Measurements from ENCODE around the gene TCF12.

TCF12 gene

DNA sequence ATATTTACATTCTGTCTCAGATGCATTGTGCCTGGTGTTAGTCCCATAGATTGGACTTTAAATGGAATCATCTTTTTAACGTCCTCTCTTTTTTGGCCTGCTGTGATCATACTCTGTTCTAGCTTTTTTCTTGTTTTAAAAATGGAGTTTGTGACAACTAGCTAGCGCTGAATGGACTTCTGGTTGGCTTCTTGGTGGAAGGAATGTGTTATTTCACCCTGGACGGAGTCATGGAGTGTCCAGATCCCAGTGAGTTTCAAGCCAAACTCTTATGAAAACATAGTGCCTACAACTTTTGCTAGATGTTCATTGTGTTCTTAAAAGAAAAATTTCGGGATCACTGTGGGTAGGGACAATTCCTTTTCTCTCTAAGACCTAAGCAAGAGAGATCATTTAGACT, 192.6 kb downstream of the TCF12 start:
- no peak for DNase-seq
- intact Hi-C loops (cut with DNase I) = no loop called here

DNA sequence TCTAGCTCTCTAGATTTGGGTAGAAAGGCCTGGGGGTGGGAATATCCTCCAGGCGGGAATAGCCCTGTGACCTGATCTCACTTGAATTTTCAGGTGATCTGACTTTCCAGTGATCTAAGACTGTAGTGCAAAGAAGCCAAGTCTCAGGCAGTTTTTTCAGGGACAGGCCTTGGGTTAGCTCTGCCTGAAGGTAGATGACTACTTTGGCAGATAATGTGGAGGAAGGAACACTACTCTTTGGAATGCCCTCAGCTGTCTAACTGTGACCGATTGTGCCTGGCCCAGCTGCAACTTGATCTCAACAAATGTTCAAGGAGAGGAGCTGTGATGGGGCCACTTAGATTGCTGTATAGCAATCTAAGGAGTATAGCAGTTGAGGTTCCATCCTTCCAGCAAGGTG, 193.7 kb downstream of the TCF12 start:
- intact Hi-C loops (cut with DNase I) = no loop called here
- DNase-seq = no peak

DNA sequence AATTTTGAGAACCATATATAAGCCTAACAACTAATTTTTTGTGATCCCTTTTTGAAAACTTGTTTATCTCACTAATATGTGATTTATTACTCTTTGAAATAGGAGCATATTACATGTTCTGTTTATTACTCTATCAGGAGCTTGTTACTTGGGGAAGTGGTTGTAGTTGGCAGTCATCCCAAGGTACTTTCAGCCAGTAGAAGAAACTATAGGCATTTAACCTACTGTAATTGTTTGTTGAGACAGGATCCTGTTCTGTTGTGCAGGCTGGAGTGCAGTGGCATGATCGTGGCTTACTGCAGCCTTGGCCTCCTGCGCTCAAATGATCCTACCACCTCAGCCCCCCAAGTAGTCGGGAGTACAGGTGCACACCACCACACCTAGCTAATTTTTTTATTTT, 195.6 kb downstream of the TCF12 start:
- intact Hi-C loops (cut with DNase I) = no loop called here
- no peak for DNase-seq

DNA sequence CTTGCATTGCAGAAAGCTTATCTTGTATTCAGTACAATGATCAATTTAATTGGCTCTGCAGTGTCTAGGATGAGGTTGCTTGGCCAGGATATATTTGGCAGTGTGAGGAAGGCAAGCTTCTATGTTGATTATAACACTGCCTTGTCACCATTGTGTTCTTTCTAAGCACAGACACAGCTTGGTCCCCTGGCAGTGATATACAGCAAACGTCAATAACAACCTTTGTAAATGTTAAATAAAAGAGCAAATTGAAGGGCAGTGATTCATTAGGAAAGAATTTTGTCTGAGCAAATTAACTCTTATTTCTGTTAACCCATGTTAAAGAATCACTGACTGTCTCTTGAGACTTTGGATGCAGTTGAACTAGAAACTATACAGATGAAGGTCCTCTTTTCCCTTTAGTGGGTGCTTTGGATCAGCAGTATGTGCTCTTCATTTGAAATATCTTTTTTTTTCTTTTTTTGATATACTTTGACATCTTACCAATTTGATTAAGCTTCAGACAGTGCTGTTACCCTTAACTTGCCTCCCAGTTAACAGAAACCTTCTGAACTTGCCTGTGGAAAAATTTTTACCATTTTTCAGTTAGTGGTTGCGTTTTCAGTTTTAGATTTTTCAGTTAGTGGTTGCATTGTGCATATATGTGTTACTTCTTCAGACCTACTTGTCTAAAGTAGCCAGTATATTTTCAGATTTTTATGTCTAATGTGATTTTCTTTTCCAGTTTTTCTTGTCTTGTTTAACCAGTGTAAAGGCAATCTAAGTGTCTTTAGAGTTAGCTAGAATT, 199.8 kb downstream of the TCF12 start:
- no peak for DNase-seq
- intact Hi-C loops (cut with DNase I) = no loop called here

DNA sequence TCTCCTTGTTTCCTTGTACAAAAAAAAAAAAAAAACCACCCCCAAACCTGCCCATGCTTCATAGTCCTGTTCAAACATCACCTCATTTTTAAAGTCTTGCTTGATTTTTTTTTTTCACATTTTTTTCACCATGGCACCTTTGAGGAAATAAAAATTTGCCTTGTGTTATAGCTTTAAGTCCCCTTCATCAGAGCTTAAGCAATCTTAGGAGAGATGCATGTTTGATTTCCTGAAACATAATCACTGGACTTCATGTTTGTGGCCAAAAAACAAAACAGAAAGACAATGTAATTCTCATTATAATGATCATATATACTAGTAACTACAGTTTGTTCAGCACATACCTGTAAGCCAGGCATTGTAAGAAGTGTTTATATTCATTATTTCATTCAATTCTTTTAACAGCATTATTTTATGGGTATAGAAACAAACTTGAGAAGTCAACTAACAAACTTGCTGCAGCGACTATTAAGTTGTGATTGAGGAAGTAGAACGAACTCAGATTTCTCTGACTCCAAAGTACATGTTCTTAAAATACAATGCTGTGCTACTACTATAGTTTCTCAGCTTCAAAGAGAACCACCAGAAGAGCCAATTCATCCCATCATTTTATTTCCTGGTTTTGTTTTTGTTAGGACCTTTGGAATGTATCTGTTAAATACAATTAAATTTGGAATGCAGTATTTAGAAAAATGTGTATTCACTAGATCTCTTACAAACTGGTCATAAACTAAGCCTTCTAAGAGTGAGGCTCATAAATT, 203.8 kb downstream of the TCF12 start:
- DNase-seq = no peak
- intact Hi-C loops (cut with DNase I) = loop anchor here (5.0 kb wide), 1 partner anchor 195 kb away; no protein-coding TSS in a partner anchor

DNA sequence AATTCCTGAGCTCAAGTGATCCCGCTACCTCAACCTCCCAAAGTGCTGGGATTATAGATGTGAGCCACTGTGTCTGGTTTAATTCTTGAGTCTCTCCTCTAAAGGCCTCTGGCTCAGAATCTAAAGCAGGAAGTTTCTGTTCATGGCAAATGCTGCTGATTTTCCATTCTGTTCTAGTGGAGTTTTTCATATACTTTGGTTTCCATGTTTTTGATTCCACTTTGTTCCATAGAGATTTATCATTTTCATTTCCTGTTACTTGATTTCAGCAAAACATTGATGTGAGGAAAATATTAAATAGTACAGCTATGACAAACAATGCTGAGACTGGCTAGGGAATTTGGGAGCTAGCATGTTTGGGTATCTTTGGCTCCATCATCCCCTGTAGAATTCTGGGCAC, 205.6 kb downstream of the TCF12 start:
- intact Hi-C loops (cut with DNase I) = loop anchor here (5.0 kb wide), 1 partner anchor 197 kb away; no protein-coding TSS in a partner anchor
- no peak for DNase-seq

DNA sequence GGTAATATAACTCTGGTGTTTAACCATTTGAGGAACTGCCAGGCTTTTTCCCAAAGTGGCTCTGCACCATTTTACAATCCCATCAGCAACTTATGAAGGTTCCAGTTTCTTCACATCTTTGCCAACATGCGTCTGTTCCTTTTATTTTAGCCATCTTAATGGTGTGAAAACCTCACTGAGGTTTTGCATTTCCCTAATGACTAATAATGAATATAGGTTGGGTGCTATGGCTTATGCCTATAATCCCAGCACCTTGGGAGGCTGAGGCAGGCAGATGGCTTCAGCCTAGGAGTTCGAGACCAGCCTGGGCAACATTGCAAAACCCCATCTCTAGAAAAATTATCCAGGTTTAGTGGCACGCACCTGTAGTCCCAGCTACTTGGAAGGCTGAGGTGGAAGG, 210.6 kb downstream of the TCF12 start:
- intact Hi-C loops (cut with DNase I) = no loop called here
- no peak for DNase-seq

DNA sequence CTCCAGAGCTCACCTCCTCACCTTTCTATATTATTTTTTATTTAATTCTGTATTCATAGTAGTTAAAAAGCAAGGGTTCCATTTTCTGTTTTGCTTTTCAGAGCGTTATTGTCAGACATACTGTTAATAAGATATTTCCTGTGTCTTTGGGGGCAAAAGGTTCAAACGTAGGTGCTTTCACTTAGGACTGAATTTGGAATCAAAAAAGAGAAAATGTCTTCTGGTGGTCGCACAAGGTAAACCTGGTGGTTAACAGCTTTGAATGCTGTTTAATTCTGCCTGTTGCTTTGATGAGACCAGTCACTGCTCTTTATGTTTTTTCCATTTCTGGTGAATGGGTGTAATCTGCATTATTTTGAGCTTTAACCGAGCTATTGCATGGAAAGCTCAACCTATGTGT, 212.5 kb downstream of the TCF12 start:
- DNase-seq = no peak
- intact Hi-C loops (cut with DNase I) = no loop called here

DNA sequence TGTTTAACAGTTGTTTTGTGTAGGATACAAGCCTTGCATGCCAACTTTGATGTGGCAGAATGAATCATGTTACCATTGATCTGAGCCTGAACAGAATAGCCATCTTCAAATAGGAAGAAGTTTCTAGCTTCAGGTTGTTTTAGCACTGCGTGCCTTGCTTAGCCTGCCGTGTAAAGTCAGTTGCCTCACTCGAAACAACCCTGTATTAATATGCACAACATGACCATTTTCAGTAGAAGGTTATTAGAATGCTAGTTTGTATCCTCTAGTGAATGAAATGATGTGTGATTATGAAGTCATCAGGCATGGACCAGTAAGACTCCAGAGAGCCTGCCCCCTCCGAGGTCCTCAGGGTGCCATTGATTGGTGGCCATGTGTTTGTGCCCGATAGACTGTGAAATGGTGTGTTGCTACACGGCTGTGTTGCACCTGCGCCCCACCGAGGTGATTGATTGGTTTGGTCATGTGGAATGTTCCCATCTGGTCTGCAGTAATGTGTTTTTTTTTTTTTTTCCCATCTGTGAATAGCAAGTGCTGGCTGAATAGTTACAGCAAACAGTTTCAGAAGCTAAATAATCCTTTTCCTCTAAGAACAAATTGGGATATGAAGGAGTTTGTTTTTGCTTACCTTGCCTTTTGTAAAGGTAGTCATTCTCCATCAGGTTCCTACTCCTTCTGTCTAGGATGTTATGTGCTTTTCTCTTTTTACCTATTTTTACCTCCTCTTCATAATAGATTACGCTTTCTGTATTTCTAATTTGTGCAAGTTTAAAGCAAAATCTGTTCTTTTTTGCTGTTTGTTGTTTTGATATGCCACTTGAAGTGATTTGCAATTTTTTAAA, 214.9 kb downstream of the TCF12 start:
- intact Hi-C loops (cut with DNase I) = no loop called here

DNA sequence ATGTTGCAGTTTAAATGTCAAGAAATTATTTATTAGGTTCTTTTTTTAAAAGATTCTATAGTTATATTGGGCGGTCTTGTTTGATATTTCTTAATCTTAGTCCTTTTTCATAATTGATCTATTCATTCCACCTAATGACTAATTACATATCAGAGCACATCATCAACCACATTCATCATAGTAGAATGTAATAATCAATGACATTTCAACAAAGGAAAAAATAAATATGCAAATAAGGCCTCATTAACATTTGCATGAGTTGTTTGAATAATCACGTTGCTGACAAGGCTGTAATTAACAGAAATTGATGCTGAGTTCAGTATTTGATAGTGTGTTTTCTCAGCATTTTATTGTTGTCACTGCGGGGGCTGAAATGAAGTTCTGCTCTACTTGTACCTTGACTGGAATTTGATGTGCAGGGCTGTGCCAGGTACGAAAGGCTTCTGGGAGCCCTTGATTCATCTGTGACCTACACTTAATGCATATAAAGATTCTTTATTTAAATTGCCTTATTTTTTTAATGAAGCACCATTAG, 215.7 kb downstream of the TCF12 start:
- DNase-seq = no peak
- intact Hi-C loops (cut with DNase I) = no loop called here

More for the DNA sequence above, 214.9 kb downstream of the TCF12 start:
- DNase-seq = peak in 6 of 10 donors; percentile 37 to 88 (median 63)

DNA sequence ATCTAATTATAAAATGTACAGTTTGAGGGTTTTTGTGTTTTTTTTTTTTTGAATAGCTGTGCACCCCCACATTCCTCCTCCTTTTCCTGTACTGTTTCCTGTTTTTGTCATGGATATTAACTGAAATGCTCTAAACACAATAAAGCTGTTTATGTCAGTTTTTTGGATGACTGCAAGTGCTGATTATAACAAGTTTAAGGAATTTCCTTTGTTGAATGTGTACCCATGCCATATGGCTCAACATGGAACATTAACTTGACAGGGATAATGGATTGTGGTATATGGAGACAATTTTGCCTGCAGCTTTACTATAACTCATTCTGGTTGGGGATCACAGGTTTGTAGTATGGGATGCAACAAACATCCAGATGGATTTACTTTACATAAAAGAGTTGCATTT, 216.4 kb downstream of the TCF12 start:
- intact Hi-C loops (cut with DNase I) = loop anchor here (5.0 kb wide), 1 partner anchor 328 kb away; no protein-coding TSS in a partner anchor
- no peak for DNase-seq

DNA sequence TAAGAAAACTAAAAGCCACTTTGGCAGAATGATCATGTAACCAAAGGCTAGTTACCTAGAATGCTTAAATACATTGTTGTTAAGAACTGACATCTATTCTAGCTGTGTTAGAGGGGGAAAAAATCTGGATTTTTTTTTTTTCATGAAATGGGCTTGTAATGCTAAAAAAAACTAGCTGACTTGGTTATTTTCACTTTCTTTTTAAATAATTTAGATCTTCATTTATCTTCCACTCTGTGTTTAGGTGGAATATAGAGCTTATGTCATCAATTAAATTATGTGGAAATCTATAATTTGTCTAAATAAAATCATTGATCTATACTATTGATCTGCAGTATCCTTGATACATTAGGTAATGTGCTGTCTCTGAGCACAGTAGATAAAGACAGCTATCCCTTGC, 217.4 kb downstream of the TCF12 start:
- intact Hi-C loops (cut with DNase I) = loop anchor here (5.0 kb wide), 1 partner anchor 328 kb away; no protein-coding TSS in a partner anchor
- DNase-seq = no peak

DNA sequence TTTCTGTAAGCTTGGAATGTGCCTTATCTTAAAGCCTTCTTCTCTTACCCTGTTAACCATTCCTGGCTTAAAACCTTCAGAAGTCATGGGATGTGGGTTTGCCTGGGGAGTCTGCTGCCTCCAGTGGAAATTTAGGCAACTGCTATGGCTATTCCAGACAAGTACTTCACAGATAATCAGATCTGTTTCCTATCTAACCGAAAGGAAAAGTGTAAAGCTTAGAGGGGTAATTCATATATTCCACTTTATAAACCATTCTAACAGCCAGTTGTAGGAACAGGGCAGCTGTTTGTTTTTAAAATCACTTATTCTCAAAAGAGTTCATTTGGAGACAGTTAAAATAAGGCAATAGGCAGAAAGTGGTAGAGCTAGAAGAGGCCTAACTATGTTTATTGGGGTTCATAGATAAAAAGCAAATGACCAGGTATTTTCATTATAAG, 219.9 kb downstream of the TCF12 start:
- peak in 1 of 10 donors; percentile 86 for DNase-seq
- intact Hi-C loops (cut with DNase I) = loop anchor here (5.0 kb wide), 1 partner anchor 331 kb away; no protein-coding TSS in a partner anchor

DNA sequence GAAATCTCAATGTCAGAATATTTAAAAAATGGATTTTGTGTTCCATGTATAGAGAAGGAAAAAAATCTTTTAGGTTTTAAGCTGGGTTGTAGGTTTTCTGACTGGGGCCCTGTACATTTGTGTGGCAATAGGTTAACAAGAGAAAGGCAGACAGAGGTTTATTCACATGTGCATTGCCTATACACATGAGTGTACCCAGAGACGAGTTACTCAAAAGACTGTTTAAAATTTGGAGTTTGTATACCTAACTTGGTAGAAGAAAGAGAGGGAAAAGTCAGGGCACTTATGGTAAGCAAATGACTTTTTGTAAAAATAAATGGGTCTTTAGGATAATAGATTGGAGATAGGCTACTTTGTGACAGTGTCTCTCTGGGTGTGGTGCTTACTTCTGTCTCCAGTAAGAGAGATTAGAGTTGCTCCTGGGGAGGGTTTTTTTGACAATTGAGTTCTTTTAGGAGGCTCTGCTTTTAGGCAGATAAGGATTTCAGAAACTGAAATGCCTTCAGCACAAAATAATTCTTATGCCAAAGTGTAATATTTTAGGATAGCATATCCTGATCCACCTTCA, 225.2 kb downstream of the TCF12 start:
- intact Hi-C loops (cut with DNase I) = loop anchor here (10.0 kb wide), 2 partner anchors 381 to 649 kb away; no protein-coding TSS in a partner anchor
- DNase-seq = no peak

DNA sequence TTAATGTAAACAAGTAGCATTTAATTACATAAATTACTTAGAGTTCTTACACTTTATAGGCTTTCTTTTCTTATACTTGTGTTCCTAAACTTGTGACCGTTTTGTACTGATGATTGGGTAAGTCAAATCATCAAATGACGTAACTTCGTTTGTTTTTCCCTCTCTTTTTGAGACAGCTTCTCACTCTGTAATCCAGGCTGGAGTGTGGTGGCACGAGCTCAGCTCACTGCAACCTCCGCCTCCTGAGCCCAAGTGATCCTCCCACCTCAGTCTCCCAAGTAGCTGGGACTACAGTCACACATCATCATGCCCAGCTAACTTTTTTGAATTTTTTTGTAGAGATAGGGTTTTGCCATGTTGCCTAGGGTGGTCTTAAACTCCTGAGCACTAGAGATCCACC, 226.0 kb downstream of the TCF12 start:
- intact Hi-C loops (cut with DNase I) = loop anchor here (10.0 kb wide), 2 partner anchors 380 to 650 kb away; no protein-coding TSS in a partner anchor
- DNase-seq = no peak

DNA sequence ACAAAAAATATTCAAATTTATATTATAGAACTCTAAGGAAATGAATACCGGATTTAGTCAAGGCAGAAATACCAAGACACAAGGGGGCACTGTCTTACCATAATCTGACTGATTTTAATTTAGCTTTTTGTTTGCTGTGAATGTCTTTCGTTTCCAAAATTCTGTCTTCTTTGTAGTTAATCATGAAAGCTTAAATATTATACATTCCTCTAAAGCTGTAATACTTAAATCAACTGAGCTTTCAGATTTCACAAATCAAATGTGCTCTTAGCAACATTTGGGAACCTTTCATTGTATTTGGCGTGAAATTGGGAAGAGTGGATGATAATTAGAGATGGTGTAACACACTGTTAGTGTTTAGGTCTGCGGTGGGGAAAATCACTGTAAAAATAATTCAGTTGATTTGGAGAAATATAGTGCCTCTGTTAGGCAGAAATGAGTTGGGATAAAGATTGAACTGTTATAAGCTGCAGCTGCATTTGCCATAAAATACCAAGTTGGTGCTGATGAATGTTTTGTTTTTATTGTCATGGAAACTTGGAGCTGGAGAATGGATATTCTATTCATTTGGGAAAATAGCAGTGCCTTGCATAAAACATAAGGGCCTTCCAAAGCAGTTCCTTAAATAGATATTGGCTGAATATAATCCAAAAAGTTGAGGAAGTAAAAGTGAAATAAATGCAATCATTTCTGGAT, 228.2 kb downstream of the TCF12 start:
- no peak for DNase-seq
- intact Hi-C loops (cut with DNase I) = loop anchor here (1.0 to 10.0 kb wide), 4 partner anchors 67 to 652 kb away; no protein-coding TSS in a partner anchor

DNA sequence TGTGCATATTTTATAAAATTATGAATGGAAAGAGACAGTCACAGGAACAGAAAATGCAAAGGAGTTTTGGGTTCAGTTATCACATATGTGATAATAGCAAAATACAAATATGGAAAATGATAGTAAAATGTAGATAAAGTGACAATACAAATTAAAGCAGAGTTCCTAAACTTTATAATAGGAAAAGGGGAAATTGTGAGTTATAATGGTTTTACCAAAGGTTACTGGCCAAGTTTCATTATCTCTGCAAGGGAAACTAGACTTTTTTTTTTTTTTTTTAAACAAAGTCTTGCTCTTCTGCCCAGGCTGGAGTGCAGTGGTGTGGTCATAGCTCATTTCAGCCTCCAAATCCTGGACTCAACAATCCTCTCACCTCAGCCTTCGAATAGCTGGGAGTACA, 229.2 kb downstream of the TCF12 start:
- no peak for DNase-seq
- intact Hi-C loops (cut with DNase I) = loop anchor here (10.0 kb wide), 2 partner anchors 377 to 653 kb away; no protein-coding TSS in a partner anchor

DNA sequence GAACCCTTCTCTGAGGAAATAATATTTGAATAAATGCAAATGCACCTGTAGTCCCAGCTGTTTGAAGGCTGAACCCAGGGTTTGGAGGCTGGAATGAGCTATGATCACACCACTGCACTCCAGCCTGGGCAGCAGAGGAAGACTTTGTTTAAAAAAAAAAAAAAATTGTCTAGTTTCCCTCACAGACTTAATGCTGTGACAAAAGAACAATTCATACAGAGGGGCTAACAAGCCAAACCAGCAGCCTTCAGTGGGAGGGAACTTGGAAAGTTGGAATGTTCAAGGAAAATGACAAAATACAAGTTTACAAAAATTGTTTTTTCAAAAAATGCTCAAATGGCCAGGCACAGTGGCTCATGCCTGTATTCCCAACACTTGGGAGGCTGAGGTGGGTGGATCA, 229.8 kb downstream of the TCF12 start:
- DNase-seq = no peak
- intact Hi-C loops (cut with DNase I) = loop anchor here (10.0 kb wide), 2 partner anchors 377 to 653 kb away; no protein-coding TSS in a partner anchor

DNA sequence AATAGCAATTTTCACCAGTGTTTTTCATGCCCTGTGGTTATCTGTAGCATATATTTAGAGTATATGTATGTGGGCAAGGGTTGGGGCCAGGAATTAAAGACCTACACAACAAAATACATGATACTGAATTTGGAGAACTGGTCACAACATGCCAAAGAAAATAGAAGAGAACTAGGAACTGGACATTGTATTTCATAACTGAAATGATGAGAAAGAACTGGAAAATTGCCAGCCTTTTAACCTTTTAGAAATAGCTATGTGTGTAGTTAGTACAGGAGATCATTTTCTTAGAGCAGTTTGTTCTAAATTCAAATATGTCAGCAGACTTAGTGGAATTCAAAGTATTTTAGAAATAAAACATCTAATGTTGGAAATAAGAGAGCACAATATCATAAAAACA, 230.8 kb downstream of the TCF12 start:
- intact Hi-C loops (cut with DNase I) = loop anchor here (10.0 kb wide), 2 partner anchors 376 to 654 kb away; no protein-coding TSS in a partner anchor
- no peak for DNase-seq
